Hematopoietic multipotent progenitor cell treated with erythropoietin and hydrocortisone succinate and interleukin-3 and kit ligand, for 8 days (in vitro differentiated cells): ENCODE data around the gene DCP1B.
"Not testable (repeated sequence)": the region's sequence is repeated elsewhere in the genome, so short reads cannot be mapped to it uniquely, and the experiment has no call there.

Experiments
- DNase-seq: peaks from one replicate; pipeline ENCODE4 v3.0.0-alpha.2; 2015

Gene DCP1B

DNA sequence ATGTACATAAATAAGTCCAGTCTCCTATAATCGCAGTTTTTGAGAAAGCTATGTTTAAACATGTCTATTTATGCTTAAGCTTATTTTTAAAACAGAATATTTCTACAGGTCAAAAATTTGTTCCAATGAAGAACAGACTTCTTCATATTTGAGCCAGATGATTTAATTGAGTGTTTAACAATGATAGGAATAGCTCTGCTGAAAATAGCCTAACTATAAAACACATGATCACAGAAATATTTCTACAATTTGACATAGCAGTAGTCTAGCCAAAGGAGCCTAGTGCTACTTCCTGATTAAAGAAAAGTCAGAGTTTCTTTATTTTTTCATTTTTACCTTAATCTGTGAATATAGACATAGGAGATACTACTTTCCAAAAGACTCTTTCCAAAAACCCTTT, 29.4 kb downstream of the DCP1B start:
- DNase-seq = no peak

GRCh38 chr12:1972856-1973317, 31.4 kb downstream of the DCP1B start:
- DNase-seq = no peak

DNA sequence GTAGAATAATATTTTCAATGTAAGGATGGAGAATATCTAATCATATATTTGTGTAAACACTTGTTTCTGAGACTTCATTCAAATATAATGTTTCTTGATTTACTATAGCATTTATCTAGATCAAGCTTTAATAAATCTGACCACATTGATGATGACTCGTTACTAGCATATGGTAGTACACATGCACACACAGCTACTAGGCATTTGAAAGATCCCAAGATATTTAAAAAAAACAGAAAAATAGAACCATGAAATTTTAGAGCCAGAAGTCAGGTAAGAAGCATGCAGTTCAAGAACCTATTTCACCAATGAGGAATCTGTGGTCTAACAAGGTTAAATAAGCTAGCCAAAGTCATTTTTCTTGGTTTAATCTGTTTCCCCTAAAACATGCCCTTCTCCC, 32.0 kb downstream of the DCP1B start:
- no peak for DNase-seq

- DNase-seq = no peak
These were observed 33.8 kb downstream of the DCP1B start for GRCh38 chr12:1970331-1970900.

- no peak for DNase-seq
These were observed 37.6 kb downstream of the DCP1B start for GRCh38 chr12:1966561-1967226.

GRCh38 chr12:1965916-1966315, 38.3 kb downstream of the DCP1B start:
- DNase-seq = no peak

- peak; percentile 66 for DNase-seq
These were observed 41.9 kb downstream of the DCP1B start for GRCh38 chr12:1962051-1963020.

DNA sequence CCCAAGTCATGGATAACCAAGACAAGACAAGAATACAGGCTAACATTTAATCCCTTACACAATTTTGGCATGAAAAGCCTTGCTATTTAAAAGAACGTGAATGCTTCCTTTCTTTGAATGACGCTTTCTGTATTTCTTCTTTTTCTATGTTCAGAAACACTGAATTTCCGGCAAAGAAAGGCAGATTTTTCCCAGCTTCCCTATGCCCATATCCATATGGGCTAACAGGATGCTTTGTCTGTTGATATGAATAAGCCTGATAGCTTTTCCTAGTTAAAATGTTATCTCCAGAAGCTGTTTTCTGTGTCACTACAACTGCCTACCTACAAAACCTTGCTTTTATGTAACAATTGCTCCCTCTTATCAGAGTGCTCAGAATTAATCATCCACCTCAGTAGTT, 47.5 kb downstream of the DCP1B start:
- no peak for DNase-seq

DNA sequence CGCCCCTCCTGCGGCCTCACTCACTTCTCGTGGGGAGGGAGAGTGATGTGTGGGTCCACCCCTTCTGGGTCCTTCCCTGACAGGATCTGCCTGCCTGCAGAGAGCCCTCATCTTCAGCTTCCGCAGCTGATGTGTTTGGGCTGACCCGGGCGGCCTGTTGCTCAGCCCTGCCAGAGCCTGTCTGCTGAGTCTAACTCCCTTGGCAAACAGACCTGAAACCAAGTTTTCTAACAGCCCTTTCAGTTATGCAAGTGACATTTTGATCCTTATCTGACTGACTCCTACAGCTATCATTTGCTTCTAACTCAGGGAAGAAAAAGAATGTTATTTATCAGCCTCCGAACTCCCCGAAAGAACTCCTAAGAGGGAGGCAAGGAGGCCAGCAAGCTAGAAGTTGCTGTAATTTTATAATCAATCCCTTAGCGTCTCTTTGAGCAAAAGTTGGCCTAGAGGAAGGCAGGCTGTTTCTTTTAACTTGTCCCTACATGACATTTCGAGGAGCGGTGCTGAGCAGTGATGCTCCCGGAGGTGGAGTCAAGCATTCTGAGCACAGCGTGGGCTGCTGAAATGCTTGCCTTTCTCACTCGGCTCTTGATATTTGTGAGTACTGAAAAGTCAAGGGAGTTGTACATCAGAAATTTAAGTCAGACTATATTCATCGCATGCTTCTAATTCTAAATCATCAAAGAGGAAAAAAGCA, 54.3 kb downstream of the DCP1B start:
- DNase-seq = no peak

DNA sequence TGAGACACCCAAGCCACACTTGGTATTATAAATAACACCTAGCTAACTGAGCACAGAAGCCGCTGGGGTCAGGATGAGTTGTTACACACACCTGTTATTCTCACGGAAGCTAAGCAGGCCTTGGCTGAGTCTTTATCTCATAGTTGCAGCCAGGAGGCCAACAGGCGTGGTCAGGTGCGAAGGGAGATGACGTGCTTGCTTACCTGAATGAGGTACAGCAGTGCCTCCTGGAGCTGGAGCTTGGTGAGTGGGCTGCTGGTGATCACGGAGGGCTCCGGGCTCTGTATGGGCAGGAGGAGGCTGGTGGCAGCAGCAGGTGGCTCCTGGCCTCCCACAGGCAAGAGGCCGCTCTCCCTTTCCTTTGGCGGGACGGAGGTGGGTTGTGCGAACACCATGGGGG, 55.4 kb downstream of the DCP1B start:
- no peak for DNase-seq

DNA sequence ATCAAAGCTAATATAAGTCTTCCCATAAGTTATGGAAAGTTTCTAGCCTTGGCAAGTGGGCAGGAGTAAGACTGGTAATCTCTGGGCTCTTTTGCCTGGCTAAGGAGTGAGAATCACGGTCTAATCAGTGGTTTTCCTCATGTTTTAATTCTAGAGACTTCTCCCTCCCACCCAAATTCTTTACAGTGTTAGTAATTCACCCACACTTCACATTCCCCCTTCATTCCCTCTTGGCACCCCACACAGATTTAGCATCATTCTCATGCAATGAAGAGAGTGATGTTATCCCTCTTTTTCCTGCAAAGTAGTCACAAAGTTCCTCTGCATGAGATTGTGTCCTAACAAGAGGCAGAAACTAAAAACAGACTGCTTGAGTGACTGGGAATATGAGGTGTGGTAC, 57.2 kb downstream of the DCP1B start:
- no peak for DNase-seq

GRCh38 chr12:1946296-1946695, 58.0 kb downstream of the DCP1B start:
- DNase-seq = no peak

- DNase-seq = not testable (repeated sequence)
These were observed 58.8 kb downstream of the DCP1B start for GRCh38 chr12:1945502-1945901.

- peak; percentile 83 for DNase-seq
These were observed 64.3 kb downstream of the DCP1B start for GRCh38 chr12:1939801-1940607.

DNA sequence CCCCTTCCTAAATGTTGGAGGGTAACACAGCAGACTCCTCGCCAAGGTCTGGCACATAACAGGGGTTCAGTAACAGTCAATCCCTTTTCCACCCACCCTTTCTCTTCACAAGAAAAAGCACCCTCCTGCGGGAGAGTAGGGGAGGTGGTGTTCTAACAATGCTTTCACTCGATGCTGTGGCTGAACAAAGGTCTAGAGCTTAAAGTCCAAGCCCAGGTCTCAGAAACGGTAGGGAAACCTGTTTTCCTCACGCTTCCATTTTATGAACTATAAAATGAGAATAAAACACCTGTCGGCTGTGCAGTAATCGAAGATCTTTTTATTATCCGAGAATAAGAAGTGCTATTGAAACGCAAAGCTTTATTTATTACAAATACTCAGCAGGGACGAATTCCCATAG, 64.9 kb downstream of the DCP1B start:
- DNase-seq = no peak

DNA sequence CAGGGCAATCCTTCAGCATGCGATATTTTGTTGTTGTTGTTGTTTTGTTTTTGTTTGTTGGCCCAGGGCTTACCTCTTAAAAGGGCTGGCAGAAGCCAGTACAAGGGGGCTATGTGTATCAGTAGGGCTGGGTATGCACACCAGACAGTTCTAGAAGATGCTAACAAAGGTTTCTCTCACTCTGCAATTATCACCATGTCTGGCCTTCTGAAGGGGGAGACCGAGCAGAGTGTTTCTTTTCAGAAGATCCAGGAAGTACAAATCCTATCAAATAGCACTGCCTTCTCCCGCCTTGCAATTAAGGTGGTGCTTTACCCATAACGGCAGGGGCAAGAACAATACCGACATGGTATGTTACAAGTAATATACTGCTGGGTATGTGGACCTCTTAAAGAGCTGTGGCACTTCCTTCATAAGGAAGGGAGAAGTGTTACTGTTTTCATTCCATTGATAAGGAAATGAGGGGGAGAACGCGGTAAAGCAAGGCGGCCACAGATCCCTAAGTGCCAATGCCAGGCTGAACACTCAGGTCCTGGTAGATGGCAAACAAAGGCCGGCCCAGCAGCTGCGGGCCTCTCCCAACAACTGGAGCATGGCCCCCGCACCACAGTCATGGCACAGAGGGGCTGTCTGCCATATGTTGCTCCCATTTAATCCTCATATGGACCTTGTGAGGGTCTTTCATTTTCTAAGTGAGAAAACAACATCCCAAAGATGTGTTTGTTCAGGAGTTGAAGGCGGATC, 66.6 kb downstream of the DCP1B start:
- DNase-seq = no peak

DNA sequence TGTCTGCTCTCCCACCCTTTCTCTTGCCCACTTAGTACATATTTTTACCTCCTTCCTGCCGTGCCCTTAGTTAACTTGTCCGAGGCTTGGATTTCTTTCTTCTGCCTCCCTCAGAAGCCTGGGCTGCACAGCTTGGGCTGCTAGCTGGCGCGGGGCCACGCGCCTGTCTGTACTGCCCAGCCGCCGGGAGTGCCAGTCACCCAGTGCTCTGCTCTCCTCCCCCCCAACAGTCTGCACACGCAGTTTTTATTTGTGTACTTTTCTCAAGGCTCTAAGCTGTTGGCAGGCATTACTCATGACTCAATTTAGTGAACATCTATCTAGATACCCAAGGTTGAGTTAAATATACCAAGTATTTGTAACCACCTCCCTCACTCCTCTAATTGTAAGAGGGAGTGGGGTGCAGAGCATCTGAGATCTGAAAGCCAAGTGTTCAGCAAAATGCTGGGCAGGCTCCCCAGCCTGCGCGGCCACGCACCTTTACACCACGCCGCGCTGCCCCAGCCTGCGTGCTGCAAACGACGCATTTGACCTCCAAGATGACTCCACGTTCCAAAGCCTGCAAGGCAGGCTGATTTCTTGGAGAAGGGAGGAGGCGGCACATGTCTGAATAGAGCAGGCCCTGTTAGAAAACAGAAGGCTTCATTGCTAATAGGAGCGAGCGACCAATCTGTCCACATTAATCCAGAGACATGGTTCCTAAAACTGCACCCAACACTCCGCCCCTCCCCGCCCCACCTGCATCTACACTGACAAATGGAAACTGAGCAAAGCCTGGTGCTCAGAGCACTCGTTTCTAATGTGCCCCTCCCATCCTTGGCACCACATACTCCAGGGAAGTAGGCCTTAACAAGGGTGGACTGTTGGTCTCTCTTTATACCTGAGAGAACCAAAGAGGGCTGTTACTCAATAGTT, 67.6 kb downstream of the DCP1B start:
- DNase-seq = peak; percentile 57

- no peak for DNase-seq
These were observed 68.4 kb downstream of the DCP1B start for GRCh38 chr12:1935700-1936378.

DNA sequence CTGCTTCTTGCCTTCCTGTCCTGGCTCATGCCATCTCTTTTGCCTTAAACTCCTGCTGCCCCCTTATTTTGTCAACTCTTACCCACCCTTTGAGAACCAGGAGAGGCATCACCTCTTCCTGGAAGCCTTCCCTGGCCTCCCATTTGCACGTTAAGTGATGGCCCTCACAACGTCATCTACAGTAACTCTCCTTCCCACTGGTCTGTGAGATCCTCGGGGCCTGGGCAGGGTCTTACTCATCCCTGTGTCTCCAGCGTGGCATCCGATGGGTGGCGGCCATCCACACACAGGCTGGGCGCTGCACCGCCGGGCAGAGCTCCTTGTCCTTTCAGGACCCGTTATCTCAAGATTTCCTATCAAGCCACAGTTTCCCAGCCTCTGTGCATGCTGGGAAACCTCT, 69.0 kb downstream of the DCP1B start:
- no peak for DNase-seq

GRCh38 chr12:1934831-1935230, 69.4 kb downstream of the DCP1B start:
- DNase-seq = no peak
